Thyroid gland (tissue), 4 donors: ENCODE results near the gene FOXO6. TPM values are rescaled to one million over a fixed set of nuclear protein-coding genes. Genes with fewer than 3 reads are reported as not detected.
A peak's percentile ranks its signal among the peaks of the same experiment; 100 is the strongest.

Experiments used
- DNase-seq, 2 donors: peaks; one replicate each; pipeline ENCODE4 v3.0.0-alpha.2; 2019
- H3K27ac ChIP-seq, 3 donors: fragments of 200-600 bp; sonication (generic); 1 replicate in 2 of 3; 2 replicates in 1 of 3; pipeline ENCODE4 v1.5.1; 2016 to 2019; ENCODE audit warnings: mild to moderate bottlenecking in 1 of 3, moderate library complexity in 1 of 3
- H3K27me3 ChIP-seq: fragments of 200-600 bp; sonication (generic); one replicate; pipeline ENCODE4 v1.5.1; 2019
- H3K36me3 ChIP-seq, 2 donors: fragments of 200-600 bp; sonication (generic); one replicate each; pipeline ENCODE4 v1.5.1; 2016 to 2019
- H3K4me1 ChIP-seq, 2 donors: fragments of 200-600 bp; sonication (generic); one replicate each; pipeline ENCODE4 v1.5.1; 2017 to 2019
- H3K4me3 ChIP-seq, 3 donors: fragments of 200-600 bp; sonication (generic); replicated peaks in 1 of 3; 1 replicate in 2 of 3; 2 replicates in 1 of 3; pipeline ENCODE4 v1.5.1; 2016; ENCODE audit warnings: mild to moderate bottlenecking in 1 of 3
- H3K9me3 ChIP-seq: fragments of 200-600 bp; sonication (generic); one replicate; pipeline ENCODE4 v1.5.1; 2017
- POLR2A ChIP-seq, 2 donors: fragments of 450-650 bp; IDR thresholded peaks; one replicate each; pipeline ENCODE4 v1.6.1; 2017; ENCODE audit warnings: antibody characterized with exemption in 2 of 2, mild to moderate bottlenecking in 2 of 2, moderate library complexity in 1 of 2
- WGBS, 2 donors: methylation state at CpG; one replicate each; pipeline ENCODE4 v1.1.5; 2017; 5-methylcytosine and 5-hydroxymethylcytosine counted together
- intact Hi-C: fragments of 100-400 bp; cut with DNase I; formaldehyde crosslinking; loops from one replicate; pipeline ENCODE4 v1.15.1; 2023
- total RNA-seq, 4 donors: library from RNA; depleted of rRNA; stranded (reverse); fragments of >200 nt; gene quantifications; one replicate each; pipeline ENCODE4 v1.2.3, GENCODE V29; 2016
- TF ChIP-seq, protein P1 (sequence below), 6 experiments: fragments of 200-600 bp in 3 of 6; fragments of 450-650 bp in 3 of 6; sonication (generic) in 3 of 6; IDR thresholded peaks; one replicate each; pipeline ENCODE4 v1.5.1; 2016 to 2019; ENCODE audit warnings: antibody characterized with exemption in 6 of 6, mild to moderate bottlenecking in 2 of 6, inconsistent platforms in 1 of 6, moderate library complexity in 1 of 6

The FOXO6 gene
- total RNA-seq, 4 donors from 2014 or later, result 1.1 to 4.2 (median 2.6) TPM

DNA sequence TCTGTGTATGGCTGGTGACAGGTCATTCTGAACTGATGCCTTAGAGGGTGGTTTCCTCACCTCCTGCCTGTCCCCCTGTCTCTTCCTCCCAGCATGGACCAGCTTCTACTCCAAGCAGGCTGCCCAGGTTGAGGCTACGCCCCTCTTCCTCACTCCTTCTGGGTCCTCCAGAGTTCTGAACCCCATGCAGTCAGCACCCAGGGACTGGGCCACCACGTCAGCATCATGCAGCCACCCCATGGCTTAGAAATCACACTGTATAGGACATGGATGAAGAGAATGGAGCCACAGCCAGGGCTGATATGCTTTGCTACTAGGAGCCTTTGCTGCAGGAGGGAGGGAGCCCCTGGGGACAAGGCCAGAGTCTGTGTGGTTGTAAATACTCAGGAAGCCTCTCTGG, 8.3 kb downstream of the FOXO6 start:
- Histone ChIP-seq H3K4me1 (peaks cover 31 to 53% of the 10 kb centered on the region in 2 donors), H3K9me3 (no peaks in the 10 kb centered on the region), H3K27me3 (no peaks in the 10 kb centered on the region), H3K4me3 (no peak overlapping the region), H3K27ac (no peak overlapping the region), H3K36me3 (no peaks in the 10 kb centered on the region)
- intact Hi-C loops, result no loop called here
- WGBS, 2 donors, result 91 to 93% methylated on average over 2 of the region's 2 CpGs
- no peak for DNase-seq
- TF ChIP-seq, protein P1, sequence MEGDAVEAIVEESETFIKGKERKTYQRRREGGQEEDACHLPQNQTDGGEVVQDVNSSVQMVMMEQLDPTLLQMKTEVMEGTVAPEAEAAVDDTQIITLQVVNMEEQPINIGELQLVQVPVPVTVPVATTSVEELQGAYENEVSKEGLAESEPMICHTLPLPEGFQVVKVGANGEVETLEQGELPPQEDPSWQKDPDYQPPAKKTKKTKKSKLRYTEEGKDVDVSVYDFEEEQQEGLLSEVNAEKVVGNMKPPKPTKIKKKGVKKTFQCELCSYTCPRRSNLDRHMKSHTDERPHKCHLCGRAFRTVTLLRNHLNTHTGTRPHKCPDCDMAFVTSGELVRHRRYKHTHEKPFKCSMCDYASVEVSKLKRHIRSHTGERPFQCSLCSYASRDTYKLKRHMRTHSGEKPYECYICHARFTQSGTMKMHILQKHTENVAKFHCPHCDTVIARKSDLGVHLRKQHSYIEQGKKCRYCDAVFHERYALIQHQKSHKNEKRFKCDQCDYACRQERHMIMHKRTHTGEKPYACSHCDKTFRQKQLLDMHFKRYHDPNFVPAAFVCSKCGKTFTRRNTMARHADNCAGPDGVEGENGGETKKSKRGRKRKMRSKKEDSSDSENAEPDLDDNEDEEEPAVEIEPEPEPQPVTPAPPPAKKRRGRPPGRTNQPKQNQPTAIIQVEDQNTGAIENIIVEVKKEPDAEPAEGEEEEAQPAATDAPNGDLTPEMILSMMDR (IDR thresholded peaks at IDR 0.05), result no peak
- no peak for TF ChIP-seq POLR2A (IDR thresholded peaks at IDR 0.05)

DNA sequence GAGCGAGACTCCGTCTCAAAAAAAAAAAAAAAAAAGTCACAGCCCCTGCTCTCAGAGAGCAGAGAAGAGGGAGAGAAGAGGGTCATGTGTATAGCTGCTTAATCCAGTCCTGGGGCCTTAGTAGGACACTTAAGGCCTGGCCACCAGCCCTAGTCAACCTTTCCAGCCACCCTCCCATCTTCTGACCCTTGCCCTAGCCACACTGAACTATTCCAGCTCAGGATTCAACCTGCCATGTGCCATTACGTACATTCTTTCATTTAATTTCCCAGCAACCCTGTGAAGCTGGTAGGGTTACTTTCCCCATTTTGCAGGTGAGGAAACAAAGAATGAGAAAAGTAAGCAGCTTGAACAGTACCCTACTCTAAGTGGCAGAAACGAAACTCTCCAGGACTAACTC, 9.0 kb downstream of the FOXO6 start:
- no peaks in the 10 kb centered on the region for H3K9me3 ChIP-seq
- no peak overlapping the region for H3K4me3 ChIP-seq
- H3K27ac ChIP-seq, result no peak overlapping the region
- intact Hi-C loops, result no loop called here
- H3K4me1 ChIP-seq, result peaks cover 31 to 51% of the 10 kb centered on the region in 2 donors
- no peaks in the 10 kb centered on the region for H3K27me3 ChIP-seq
- no peak for DNase-seq
- 77 to 80% methylated on average over 4 of the region's 4 CpGs for WGBS, 2 donors
- TF ChIP-seq, protein P1 (IDR thresholded peaks at IDR 0.05), result no peak
- TF ChIP-seq POLR2A (IDR thresholded peaks at IDR 0.05), result no peak
- H3K36me3 ChIP-seq, result no peaks in the 10 kb centered on the region

DNA sequence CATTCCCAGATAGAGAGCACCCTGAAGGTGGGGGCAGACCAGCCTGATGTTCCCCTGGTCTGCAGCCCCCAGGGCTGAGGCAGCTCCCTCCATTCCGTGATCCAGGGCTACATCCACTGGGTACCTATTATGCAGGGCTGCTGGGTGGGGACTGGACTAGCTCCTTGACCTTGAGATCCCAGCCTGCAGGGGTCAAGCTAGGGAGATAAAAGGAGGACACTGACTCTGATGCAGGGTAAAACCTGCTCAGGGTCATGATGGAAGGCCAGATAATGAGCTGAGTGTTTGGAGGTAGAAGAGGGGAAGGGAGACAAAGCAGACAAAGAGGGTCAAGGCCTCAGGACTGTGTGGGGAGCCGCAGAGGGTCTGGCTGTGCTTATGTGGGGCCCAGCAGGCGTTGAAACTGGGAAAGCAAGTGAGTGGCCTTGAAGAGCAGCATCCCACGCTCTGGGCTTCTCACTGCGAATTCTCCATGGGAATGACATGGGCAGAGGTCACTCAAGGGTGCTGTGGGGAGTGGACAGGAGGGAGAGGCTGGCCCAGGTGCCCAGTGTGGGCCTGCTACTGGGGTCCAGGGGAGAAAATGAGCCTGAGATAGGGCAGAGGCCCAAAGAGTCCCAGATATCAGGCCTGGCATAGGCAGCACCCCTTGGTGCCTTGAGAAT, 9.7 kb downstream of the FOXO6 start:
- H3K4me1 ChIP-seq, result peaks cover 27 to 44% of the 10 kb centered on the region in 2 donors
- no peak overlapping the region for H3K4me3 ChIP-seq
- DNase-seq, result no peak
- H3K36me3 ChIP-seq, result no peaks in the 10 kb centered on the region
- H3K27me3 ChIP-seq, result no peaks in the 10 kb centered on the region
- WGBS, 2 donors, result 84 to 90% methylated on average over 5 of the region's 5 CpGs
- TF ChIP-seq POLR2A (IDR thresholded peaks at IDR 0.05), result no peak
- intact Hi-C loops, result no loop called here
- H3K27ac ChIP-seq, result no peak overlapping the region
- H3K9me3 ChIP-seq, result no peaks in the 10 kb centered on the region

DNA sequence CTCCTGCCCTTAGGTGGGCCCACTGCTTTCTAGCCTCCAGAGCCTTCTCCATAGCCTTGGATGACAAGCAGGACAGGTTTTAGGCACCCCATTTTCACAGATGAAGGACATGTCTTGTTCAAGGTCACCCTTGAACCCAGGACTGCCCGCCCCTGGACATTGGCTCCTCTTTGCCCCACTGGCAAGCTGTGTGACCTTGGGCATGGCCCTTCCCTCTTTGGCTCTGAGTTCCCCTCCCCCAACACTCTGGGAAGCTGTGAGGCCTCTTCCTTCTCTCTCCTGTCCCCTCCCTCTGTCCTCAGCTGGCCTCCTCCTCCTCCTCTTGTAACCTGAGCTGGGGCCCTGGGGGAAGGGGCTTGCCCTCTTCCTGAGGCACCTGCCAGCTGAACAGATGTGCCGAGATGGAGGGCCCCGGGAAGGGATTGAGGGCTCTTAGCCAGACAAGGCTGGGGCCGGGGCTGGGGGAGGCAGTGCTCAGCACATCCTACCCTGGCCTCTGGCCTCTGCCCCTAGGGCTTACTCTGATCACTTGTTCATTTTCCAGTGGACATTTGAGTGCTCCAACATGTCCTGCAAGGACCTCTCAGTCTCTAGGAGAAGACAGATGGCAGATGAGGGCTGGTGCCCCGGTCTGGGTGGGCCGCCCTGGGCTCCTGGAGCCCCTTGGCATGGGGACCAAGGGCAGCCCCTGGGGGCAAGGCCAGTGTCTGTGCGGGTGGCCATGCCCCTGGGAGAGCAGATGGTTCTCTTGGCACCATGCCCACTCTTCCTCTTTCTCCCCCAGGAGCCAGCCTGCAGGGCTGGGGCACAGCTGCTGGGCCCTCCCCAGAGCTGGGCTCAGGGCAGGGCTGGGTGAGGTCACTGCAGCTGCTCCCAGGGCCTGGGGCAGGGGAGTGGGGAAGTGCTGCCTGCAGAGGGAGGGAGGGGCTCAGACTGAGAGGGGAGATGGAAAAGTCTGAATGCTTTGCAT, 10.7 kb downstream of the FOXO6 start:
- peak overlapping the region in 1 of 3 donors; percentile 45 for H3K27ac ChIP-seq
- H3K9me3 ChIP-seq, result no peaks in the 10 kb centered on the region
- intact Hi-C loops, result no loop called here
- no peak overlapping the region for H3K4me3 ChIP-seq
- H3K4me1 ChIP-seq, result peaks cover 19 to 34% of the 10 kb centered on the region in 2 donors
- H3K36me3 ChIP-seq, result no peaks in the 10 kb centered on the region
- no peaks in the 10 kb centered on the region for H3K27me3 ChIP-seq
- 19 to 35% methylated on average over 5 to 7 of the region's 7 CpGs for WGBS, 2 donors
- DNase-seq, result peak; percentile 51 to 57
- TF ChIP-seq POLR2A (IDR thresholded peaks at IDR 0.05), result no peak
- TF ChIP-seq, protein P1 (IDR thresholded peaks at IDR 0.05), result no peak

DNA sequence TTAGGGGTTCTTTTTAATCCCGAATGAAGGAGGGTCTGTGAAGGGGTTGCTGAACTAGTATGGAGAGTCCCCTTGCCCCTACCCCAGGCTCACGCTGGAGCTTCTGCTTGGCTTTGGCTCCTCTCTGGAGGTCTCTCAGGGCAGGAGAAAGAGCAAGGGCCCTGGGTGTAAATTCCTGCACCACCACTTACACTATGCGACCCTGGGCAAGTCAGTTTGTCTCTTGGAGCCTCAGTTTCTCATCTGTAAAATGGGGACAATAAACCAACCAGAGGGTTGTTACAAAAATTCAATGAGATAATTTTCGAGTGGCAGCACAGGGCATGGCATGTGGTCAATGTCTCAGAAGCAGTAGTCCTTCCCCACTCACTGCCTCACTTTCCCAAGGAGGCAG, 11.4 kb downstream of the FOXO6 start:
- WGBS, 2 donors, result 54 to 59% methylated on average over 4 of the region's 4 CpGs
- intact Hi-C loops, result no loop called here
- Histone ChIP-seq H3K4me3 (no peak overlapping the region), H3K4me1 (peaks cover 19 to 30% of the 10 kb centered on the region in 2 donors), H3K27me3 (no peaks in the 10 kb centered on the region), H3K9me3 (no peaks in the 10 kb centered on the region), H3K36me3 (no peaks in the 10 kb centered on the region), H3K27ac (peak overlapping the region in 1 of 3 donors; percentile 45)
- DNase-seq, result no peak
- TF ChIP-seq, protein P1 (IDR thresholded peaks at IDR 0.05), result no peak
- no peak for TF ChIP-seq POLR2A (IDR thresholded peaks at IDR 0.05)
